Mammary epithelial cell (primary cell): ENCODE data around the gene MDM2.

Experiments
- EZH2 ChIP-seq: IDR thresholded peaks from 2 replicates; pipeline ENCODE4 v1.6.1; 2012; ENCODE audit warnings: low read length, inconsistent platforms, borderline replicate concordance
- TF ChIP-seq, protein P1 (sequence below), 2 donors: IDR thresholded peaks in 1 of 2; conservative IDR thresholded peaks in 1 of 2; 2 replicates each; pipeline ENCODE4 v1.5.1; 2011 to 2012; ENCODE audit warnings: inconsistent platforms in 2 of 2, low read length in 2 of 2, mild to moderate bottlenecking in 2 of 2, control low read depth in 1 of 2, low read depth in 1 of 2; ENCODE audit not compliant: insufficient read depth in 1 of 2; ENCODE audit errors: extremely low read depth in 1 of 2

GRCh38 chr12:68761442-68761812 is 46.5 kb upstream of the MDM2 start:
- TF ChIP-seq, protein P1, sequence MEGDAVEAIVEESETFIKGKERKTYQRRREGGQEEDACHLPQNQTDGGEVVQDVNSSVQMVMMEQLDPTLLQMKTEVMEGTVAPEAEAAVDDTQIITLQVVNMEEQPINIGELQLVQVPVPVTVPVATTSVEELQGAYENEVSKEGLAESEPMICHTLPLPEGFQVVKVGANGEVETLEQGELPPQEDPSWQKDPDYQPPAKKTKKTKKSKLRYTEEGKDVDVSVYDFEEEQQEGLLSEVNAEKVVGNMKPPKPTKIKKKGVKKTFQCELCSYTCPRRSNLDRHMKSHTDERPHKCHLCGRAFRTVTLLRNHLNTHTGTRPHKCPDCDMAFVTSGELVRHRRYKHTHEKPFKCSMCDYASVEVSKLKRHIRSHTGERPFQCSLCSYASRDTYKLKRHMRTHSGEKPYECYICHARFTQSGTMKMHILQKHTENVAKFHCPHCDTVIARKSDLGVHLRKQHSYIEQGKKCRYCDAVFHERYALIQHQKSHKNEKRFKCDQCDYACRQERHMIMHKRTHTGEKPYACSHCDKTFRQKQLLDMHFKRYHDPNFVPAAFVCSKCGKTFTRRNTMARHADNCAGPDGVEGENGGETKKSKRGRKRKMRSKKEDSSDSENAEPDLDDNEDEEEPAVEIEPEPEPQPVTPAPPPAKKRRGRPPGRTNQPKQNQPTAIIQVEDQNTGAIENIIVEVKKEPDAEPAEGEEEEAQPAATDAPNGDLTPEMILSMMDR (conservative IDR thresholded peaks at IDR 0.05 in 1 of 2, IDR thresholded peaks at IDR 0.05 in 1 of 2; ENCODE audit: extremely low read depth in 1 of 2, insufficient read depth in 1 of 2, low read depth in 1 of 2, low read length in 2 of 2) = peak in 1 of 2 donors; percentile 15
- TF ChIP-seq EZH2 = no peak
